ENCODE results near the gene RGS3. TPM values are rescaled to one million over a fixed set of nuclear protein-coding genes. Genes with fewer than 3 reads are reported as not detected.

Gene RGS3
- total and polyA plus RNA-seq, 2 donors (not counting 3 experiments of a cell fraction or from before 2014, with no cell fraction given): 356 to 416 TPM

DNA sequence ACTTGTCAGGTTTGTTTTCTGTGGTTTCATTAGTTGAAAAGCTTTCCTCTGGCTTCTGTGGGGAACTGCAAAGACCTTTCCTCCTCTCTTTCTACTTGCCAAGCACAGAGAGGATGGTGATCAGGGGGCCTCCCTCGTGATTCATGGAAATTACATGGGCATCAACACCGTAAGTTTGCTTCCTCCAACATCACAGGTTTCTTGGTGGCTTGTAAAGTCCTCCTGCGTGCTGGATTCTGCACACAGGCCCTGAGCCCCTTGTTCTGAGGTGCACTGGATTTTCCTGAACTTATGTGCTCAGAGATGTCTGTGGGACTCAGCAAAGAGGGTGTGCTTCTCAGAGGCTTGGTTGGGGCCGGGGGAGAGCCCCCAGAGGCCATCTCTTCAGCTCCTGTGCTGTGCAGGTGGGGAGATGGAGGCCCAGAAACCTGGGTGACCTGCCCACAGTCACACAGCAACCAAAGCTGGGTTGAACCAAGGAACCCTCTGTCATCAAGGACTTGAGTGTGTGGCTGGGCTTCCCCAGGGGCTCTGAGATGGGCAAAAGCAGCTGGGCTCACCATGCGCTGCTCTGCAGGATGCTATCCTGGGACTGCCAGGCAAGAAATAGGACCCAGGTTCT, 36.5 kb downstream of the RGS3 start:
- Histone ChIP-seq H3K27ac (ENCODE audit: insufficient read depth, low read depth, low read length) (peak overlapping the region; percentile 100), H3K36me3 (ENCODE audit: control insufficient read depth in 2 of 2, extremely low read depth in 1 of 2, insufficient read depth in 2 of 2, low read length in 2 of 2) (peaks cover 0 to 6% of the 10 kb centered on the region in 2 experiments), H4K20me1 (replicated peaks; ENCODE audit: control insufficient read depth, extremely low read depth, insufficient read depth, low read length) (no peaks in the 10 kb centered on the region), H3K79me2 (ENCODE audit: control insufficient read depth, insufficient read depth, low read length) (peaks cover 43% of the 10 kb centered on the region), H3K9ac (replicated peaks; ENCODE audit: extremely low read depth, insufficient read depth, low read length) (peak overlapping the region; percentile 100), H3K9me3 (replicated peaks; ENCODE audit: control insufficient read depth, insufficient read depth, low read length) (no peaks in the 10 kb centered on the region), H3K27me3 (ENCODE audit: control insufficient read depth in 2 of 2, insufficient read depth in 2 of 2, low read length in 2 of 2) (no peaks in the 10 kb centered on the region), H3K9me1 (replicated peaks; ENCODE audit: control insufficient read depth, extremely low read depth, insufficient read depth, low read length) (no peaks in the 10 kb centered on the region), H3K4me2 (ENCODE audit: insufficient read depth, low read length) (no peak overlapping the region), H3K4me1 (ENCODE audit: control insufficient read depth, extremely low read depth, insufficient read depth, low read length) (peaks cover 24% of the 10 kb centered on the region), H3K4me3 (replicated peaks in 1 of 3; ENCODE audit: insufficient read depth in 1 of 3, low read depth in 1 of 3, low read length in 3 of 3) (no peak overlapping the region), H2AFZ (ENCODE audit: low read depth, low read length) (no peak overlapping the region)
- intact Hi-C loops (cut with micrococcal nuclease) (loop anchor here (5.0 kb wide), 1 partner anchor 177 kb away; no protein-coding TSS in a partner anchor), dilution Hi-C loops (cut with MboI; ENCODE audit: extremely low pct_ligation_motif_present, low sequenced_read_pairs) (no loop called here)
- BruUV-seq (replicated peaks): no TSS peak
- no peak for FAIRE-seq
- ChIA-PET POLR2A (interaction anchor here (1.7 to 4.4 kb wide), 2 partner anchors 11 to 15 kb away, joined by 8 to 38 read pairs; no protein-coding TSS in a partner anchor), CTCF (interaction anchor here (1.6 to 5.6 kb wide), 3 partner anchors 15 to 54 kb away, joined by 10 to 40 read pairs (median 24); no protein-coding TSS in a partner anchor)
- TF ChIP-seq, protein P1, sequence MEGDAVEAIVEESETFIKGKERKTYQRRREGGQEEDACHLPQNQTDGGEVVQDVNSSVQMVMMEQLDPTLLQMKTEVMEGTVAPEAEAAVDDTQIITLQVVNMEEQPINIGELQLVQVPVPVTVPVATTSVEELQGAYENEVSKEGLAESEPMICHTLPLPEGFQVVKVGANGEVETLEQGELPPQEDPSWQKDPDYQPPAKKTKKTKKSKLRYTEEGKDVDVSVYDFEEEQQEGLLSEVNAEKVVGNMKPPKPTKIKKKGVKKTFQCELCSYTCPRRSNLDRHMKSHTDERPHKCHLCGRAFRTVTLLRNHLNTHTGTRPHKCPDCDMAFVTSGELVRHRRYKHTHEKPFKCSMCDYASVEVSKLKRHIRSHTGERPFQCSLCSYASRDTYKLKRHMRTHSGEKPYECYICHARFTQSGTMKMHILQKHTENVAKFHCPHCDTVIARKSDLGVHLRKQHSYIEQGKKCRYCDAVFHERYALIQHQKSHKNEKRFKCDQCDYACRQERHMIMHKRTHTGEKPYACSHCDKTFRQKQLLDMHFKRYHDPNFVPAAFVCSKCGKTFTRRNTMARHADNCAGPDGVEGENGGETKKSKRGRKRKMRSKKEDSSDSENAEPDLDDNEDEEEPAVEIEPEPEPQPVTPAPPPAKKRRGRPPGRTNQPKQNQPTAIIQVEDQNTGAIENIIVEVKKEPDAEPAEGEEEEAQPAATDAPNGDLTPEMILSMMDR (IDR thresholded peaks at IDR 0.05; ENCODE audit: extremely low read depth in 1 of 2, insufficient read depth in 1 of 2, low read depth in 1 of 2, low read length in 2 of 2): no peak
- TF ChIP-seq JUN (IDR thresholded peaks at IDR 0.05; ENCODE audit: borderline replicate concordance, insufficient read depth, insufficient read length, low read depth) (no peak), FOS (IDR thresholded peaks at IDR 0.05; ENCODE audit: borderline replicate concordance, insufficient read depth, low read length) (no peak), POLR2AphosphoS5 (IDR thresholded peaks at IDR 0.05; ENCODE audit: insufficient read depth, low read depth, low read length) (no peak), MYC (IDR thresholded peaks at IDR 0.05; ENCODE audit: low read depth, low read length) (no peak), POLR2A (IDR thresholded peaks at IDR 0.05; ENCODE audit: low read depth, low read length) (no peak), GATA2 (IDR thresholded peaks at IDR 0.05; ENCODE audit: insufficient read depth, insufficient read length, low read depth, low read length) (no peak), EZH2 (IDR thresholded peaks at IDR 0.05; ENCODE audit: borderline replicate concordance, low read depth, low read length, severe bottlenecking) (no peak)
- TF ChIP-seq, protein P2, sequence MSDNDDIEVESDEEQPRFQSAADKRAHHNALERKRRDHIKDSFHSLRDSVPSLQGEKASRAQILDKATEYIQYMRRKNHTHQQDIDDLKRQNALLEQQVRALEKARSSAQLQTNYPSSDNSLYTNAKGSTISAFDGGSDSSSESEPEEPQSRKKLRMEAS (IDR thresholded peaks at IDR 0.05; ENCODE audit: insufficient read depth, insufficient read length): no peak
- DNase-seq (ENCODE audit: low read depth, low spot score): peak; percentile 26
